HG03025 (cell line): ENCODE data around the gene CDIPT.

ENCODE experiments used
- ATAC-seq: cut with Tn5 transposase; IDR thresholded peaks from one replicate; pipeline ENCODE4 v1.9.1; 2021; ENCODE audit warnings: mild to moderate bottlenecking, moderate library complexity; ENCODE audit not compliant: unreplicated experiment, low FRiP score

The CDIPT gene

DNA sequence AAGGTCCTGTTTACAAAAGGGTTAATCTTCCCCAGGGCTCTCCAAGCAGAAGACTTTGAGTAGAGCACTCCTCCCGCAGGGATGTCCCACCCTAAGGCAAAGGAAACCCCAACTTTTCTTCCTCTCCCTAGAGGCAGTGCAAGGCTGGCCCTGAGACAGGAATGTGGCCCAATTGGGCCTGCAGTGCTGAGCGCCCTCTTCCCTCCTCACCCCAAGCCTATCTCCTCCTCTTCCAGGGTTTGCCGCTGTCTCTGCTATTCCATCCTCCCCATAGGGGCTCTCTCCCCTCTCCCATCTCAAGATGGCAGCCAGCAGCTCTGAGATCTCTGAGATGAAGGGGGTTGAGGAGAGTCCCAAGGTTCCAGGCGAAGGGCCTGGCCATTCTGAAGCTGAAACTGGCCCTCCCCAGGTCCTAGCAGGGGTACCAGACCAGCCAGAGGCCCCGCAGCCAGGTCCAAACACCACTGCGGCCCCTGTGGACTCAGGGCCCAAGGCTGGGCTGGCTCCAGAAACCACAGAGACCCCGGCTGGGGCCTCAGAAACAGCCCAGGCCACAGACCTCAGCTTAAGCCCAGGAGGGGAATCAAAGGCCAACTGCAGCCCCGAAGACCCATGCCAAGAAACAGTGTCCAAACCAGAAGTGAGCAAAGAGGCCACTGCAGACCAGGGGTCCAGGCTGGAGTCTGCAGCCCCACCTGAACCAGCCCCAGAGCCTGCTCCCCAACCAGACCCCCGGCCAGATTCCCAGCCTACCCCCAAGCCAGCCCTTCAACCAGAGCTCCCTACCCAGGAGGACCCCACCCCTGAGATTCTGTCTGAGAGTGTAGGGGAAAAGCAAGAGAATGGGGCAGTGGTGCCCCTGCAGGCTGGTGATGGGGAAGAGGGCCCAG, 50.0 kb downstream of the CDIPT start:
- no peak for ATAC-seq

DNA sequence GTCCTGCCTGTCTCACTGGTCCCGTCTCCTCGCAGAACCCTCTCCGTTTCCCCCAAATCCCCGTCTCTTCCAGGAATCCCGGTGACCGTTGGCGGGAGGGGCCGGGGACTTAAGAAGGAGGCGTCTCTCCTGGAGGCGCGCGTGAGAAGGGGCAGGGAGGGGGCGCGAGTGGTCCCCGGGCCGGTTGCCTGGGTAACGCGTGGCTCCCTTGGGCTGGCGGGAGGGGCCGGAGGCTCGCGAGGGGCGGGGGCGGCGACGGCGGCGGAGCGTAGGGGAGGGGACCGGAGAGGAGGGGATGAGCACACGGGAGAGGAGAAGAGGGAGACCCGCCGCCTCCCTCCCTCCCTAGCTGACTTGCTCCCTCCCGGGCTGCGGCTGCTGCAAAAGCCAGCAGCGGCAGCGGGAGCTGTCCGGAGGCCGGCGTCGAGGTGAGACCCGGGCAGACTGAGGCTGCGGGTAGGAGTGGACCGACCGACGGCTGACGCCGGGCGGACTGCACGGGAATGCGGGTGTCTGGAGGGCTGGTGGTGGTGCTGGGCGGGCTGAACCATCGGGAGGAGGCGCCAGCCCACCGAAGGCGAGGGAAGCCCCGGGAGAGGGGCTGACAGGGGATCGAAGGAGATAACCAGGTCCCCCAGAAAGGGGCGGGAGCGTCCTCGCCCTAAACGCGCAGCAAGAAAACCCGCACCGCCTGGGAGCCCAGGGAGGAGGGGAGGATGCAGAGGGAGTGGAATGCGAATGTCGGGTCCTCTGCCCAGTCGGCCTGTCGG, 50.9 kb downstream of the CDIPT start, which contains the start of gene PRRT2:
Gene PRRT2 (plus strand): TSS at position 298 of the 770 bp plus-strand sequence. CDS start 862 bp downstream, outside the sequence.
- no peak for ATAC-seq

DNA sequence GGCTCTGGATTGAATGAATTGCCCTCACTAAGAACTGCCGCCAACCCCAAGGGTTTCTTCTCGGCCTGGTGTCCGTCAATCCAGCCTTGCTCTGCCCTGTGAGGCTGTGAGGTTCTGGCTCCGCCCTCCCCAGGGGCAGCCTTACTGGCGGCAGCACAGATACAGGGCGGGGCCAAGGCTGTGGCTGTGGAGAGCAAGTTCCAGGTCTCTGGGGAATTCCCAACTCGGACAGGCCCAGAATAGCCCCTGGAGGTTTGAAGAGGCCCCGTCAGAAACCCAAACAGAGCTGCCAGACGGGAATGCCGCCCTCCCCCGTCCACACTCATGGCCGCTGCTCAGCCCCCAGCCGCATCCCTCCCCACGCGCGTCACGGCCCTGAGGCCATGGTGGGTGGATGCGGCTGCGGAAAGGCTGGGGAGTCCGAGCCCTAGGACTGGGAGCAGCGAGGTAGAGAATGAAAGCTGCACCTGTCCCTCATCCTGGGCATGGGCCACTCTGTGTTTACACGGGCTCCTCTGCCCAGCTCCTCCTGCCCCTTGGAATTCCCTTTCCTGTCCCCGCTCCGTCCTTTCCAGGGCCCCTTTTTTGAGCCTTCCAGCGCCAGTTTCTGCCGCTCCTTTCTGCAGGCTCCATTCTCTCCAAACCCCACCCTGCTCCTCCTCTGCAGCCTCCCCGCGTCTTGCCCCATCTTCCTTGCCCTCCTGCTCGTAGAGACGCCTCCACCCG, 51.7 kb downstream of the CDIPT start:
- no peak for ATAC-seq

DNA sequence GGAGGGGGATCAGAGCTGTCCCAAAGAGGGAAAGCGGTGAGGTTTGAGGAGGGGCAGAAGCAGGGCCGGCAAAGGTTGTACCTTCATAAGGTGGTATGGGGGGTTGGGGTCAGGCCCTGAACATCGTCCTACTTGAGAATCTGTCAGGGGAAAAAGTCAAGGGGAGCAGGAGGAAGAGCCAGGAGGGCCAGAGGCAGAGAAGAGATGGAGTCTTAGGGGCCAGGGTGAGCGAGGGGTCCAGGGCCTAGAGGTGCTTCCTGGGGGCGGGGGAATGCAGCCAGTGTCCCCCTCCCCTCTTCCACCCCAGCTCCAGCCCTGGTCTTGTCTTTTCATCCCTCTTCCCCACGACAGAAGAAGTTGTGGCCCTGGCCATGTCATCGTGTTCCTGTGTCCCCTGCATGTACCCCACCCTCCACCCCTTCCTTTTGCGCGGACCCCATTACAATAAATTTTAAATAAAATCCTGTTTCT, 52.3 kb downstream of the CDIPT start:
- no peak for ATAC-seq

DNA sequence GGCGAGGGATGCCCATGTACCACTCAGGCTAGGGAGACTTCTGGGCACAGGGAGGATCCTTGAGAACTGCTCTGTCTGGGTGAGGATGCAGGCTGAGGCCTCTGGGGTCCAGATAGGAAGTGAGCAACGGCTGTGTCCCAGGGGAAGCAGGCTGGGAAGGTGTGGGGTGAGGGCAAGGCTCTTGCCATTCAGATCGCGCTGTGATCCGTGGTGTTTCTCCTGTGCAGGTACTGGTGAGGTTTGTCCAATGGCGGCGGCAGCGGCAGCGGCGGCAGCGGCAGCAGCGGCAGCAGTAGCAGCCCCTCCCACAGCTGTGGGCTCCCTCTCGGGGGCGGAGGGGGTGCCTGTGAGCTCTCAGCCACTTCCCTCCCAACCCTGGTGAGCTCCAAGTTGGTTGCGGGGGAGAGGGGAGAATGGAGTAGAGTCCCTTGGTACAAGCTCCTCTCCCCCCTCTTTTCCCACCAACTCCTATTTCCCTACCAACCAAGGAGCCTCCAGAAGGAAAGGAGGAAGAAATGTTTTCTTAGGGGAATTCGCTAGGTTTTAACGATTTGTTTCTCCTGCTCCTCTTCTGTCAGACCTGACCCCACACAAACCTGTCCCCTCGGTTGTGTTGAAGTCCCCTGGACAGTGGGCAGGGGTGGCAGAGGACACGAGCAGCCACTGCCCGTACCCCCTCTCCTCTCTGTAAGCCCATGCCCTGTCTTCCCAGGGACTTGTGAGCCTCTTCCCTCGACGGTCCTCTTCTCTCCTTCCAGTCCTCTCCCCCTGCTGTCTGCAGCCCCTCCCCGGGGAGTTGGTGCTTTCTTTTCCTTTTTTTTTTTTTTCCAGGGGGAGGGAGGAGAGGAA, 53.0 kb downstream of the CDIPT start:
- ATAC-seq, result no peak

DNA sequence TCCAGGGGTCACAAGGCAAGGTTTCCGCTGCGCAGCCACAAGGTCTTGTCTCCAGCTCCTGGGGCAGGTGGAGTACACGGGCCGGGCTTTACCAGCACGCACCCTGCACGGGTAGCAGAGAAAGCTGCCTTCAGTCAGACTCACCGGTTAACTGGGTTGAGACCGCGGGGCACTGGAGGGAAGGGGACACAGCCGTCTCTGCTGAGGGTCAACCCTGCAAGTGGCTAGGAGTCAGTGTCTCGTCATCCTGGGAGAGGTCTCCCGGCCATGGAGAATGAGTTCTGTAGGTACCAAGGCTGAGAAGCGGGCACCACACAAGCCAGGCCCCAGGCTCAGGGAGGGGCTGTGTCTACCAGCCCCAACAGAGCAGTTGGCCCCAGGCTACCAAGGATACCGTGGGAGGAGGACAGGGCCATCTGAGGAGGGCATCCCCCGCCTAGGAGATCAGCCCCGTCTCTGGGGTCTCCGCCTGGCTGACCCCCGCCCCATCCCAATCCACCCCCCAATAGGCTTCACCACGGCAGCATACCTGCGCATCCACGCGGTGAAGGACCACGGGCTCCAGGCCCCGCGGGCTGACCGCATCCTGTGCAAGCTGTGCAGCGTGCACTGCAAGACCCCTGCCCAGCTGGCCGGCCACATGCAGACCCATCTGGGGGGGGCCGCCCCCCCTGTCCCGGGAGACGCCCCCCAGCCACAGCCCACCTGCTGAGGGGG, 53.8 kb downstream of the CDIPT start:
- no peak for ATAC-seq
